T47D (cell line): Measurements from ENCODE around the gene VGLL1.

Experiments used
- DNase-seq, 2 experiments: peaks; one replicate each; pipeline versions ENCODE4 v3.0.0 to v3.0.0-alpha.2; 2011 to 2012; ENCODE audit warnings: low read depth in 1 of 2, low spot score in 1 of 2
- JUND ChIP-seq: IDR thresholded peaks from 2 replicates; pipeline ENCODE4 v1.6.1; 2012; ENCODE audit warnings: low read depth
- in situ Hi-C: cut with HindIII; loops from 2 replicates; pipeline ENCODE4 v1.10.0; 2016; ENCODE audit warnings: low sequenced_read_pairs, low pct_unique_long_range_greater_than_20kb

The VGLL1 gene

DNA sequence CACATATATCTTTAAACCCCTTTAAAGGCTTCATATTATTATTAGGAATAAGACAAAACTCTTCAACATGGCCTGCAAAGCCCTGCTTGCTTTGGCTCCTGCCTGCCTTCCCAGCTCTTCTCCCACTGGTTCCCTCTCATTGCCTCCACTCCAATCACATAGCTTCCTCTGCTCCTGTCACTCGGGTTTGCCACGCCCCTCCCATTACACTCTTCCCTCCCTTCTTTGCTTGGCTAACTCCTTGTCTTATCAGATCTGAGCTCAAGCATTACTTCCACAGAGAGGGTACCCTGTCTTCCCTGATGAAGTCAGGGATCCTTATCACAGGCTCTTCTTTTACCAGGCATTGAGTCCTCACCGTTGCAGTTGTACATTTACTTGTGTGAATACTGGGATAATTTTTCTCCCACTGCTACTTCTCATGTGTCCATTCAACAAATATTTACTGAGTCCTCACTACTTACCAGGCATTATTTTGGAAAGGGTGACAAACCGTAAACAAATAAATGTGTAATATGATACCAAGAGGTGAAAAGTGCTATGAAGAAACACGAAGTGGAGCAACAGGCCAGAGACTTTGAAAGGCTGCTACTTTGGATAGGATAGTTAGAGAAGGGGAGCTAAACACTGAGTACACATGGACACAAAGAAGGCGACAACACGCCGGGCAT lies 3.2 kb upstream of the VGLL1 start:
- TF ChIP-seq JUND = no peak
- peak in 1 of 2 experiments; percentile 68 for DNase-seq
- in situ Hi-C loops = no loop called here

DNA sequence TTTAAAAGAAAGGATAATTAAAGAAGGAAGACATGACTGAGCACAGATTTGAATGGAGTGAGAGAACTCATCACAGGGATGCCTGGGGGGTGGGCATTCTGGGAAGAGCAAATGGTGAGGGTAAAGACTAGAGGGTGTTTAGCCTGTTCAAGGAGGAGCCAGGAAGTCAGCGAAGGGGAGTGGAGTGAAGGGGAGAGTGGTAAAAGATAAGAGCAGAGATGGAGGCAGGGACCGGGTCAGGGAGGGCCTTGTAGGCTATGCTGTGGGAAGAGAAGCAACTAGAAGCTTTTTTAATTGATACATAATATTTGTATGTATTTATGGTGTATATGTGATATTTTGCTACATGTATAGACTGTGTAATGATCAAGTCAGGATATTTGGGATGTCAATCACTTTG lies 2.2 kb upstream of the VGLL1 start:
- no peak for DNase-seq
- in situ Hi-C loops = no loop called here
- no peak for TF ChIP-seq JUND

DNA sequence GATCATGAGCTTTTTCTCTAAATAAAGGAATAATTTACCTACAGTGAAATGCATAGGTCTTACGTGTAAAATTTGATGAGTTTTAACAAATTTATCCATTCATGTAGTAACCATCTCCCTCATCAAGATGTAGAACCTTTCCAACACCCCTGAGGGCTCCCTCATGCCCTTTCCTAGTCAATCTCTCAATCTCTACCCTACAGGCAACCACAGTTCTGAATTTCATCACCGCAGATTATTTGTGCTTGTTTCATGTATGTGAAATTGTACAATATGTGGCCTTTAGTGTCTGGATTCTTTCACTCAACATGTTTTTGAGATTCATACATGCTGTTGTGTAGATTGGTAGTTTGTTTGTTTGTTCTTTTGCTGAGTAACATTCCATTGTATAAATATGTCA lies 2.1 kb downstream of the VGLL1 start:
- no peak for TF ChIP-seq JUND
- DNase-seq = peak in 1 of 2 experiments; percentile 4
- in situ Hi-C loops = no loop called here

DNA sequence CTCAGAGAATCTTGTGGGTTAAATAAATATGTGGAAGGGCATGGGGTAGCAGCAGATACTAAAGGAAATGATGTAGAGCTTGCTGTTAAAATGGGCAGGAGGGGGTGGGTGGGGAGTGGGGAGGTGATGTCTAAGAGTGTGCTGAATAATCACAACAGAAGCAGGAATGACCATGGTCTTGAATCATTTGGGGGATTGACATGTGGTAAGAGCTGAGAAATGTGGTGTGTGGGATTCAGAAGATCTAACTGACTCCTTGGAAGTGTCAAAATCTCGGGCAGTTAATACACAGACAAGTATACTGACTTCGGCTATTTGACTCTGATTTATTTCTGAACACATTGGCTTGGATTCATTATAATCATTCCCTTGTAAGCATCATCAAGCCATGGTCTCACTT lies 6.8 kb downstream of the VGLL1 start:
- no peak for TF ChIP-seq JUND
- DNase-seq = no peak
- in situ Hi-C loops = no loop called here

DNA sequence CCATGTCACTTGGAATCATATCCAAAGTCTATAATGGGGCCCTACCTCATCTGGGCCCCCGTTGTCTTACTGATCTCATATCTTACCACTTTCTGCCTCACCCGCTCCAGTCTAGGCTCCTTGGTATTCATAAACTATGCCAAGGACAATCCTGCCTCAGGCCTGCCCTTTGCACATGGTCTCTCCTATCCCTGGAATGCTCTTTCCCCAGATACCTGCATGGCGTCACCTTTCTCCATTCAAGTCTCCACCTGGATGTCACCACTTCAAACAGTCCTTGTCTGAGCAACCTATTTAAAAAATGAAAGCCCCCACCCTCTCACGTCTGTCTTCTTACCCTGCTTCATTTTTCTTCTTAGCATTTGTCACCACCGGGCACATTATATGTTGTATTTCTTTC lies 8.2 kb downstream of the VGLL1 start:
- no peak for TF ChIP-seq JUND
- DNase-seq = no peak
- in situ Hi-C loops = no loop called here

DNA sequence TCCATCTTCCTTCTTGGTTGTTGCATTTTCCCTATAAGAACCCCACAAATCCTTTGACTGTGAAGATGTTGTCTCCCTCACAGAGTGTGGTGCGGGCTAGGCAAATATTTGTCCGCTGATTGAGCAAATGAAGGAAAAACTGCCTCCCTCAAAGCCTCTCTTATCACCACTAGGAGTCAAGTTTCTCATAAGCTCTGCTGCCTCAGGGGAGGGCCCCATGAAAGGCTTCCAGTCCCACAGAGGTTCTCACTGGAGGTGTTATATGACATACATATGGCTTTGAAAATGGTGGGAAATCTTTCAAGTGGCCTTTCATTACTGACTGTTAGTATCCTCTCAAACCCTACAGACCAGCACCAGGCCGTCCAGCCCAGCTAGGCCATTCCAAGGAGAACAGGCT lies 9.3 kb downstream of the VGLL1 start:
- in situ Hi-C loops = no loop called here
- TF ChIP-seq JUND = no peak
- DNase-seq = no peak

DNA sequence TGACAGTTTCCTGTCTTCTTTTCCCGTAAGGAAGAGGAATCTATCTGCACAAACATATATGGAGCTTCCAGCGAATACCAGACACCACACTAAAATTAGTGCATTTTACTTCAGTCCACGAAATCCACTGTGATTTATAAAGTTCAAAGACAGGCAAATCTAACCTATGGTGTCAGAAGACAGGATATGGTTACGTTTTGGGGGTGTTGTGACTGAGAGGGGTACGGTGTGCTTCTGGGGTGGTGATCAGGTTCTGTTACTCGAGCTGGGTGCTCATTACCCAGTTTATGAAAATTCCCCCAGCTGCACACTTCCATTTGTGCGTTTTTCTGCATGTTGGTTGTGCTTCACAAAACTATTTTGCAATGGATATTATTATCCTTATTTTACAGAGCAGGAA lies 10.3 kb downstream of the VGLL1 start:
- in situ Hi-C loops = no loop called here
- no peak for DNase-seq
- no peak for TF ChIP-seq JUND

DNA sequence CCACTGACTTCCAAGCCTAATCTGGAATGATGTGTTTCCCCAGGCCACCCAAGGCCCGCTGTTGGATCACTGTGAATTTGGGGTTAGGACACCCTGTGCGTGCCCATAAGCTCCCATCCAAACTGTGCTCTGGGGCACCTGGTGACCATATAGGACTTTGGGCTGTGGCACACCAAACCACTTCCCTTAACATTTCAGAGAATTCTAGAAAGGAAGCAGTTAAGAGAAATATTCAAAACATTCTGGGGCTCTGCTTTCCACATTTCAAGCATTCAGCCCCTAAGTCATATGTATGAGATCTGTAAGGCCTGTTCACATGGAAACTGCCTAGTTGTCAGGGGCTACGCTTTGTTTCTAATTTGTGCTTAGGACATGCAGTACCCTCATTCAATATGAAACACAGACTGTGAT lies 14.4 kb downstream of the VGLL1 start:
- in situ Hi-C loops = no loop called here
- DNase-seq = no peak
- TF ChIP-seq JUND = no peak

DNA sequence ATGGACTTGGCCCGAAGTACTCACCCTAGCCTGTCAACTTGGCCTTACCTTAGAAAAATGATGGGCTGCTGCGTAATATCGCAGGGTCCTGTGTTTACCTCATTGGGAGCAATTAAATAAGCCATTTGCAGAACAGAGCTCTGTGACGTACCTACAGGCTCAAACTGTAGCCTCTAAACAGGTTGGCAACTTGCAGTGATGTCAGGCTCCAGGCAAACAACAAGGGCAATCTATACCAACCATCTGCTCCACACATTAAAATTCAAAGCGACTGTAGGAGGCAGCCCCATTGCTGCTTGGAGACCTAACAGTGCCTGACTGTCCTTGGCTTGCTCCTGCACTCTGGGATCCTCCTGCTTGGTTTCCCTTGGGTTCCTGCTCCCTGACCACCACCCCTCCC lies 17.2 kb downstream of the VGLL1 start:
- no peak for TF ChIP-seq JUND
- in situ Hi-C loops = no loop called here
- DNase-seq = no peak

DNA sequence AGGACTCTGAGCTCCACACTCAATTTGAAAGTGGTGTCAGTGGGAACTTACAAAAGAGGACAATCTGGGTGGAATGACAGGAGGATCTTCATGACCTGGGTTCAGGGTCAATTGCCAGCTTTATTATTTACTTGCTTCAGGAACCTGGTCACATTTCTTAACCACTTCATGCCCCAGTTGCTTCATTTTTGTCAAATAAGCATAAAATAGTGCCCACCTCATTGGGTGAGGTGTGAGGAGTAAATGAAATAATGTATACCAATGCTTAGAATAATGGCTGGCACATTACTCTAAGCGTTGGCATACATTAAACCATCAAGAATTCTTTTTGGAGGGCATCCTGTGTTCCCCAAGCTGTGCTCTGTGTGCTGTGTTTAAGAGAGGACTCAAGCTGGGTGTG lies 19.4 kb downstream of the VGLL1 start:
- in situ Hi-C loops = no loop called here
- no peak for TF ChIP-seq JUND

DNA sequence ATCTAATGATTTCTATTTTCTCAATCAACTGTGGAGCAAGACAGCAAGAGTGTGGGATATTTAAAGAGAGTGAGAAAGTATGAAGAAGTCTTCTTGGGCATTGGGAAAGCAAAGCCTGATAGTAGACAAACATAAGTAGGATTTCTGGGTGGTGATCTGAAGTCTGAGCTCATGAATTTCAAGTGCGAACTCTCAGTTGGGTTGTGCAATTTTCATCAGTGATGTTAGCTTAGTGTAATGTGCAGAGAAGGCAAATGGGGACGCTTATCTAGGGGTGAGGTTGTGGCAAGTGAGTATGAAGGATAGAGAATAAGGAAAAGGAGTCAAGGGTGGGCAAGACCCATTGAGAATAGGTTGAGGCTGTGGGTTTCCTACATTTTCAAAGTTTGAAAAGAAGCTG lies 23.7 kb downstream of the VGLL1 start:
- no peak for TF ChIP-seq JUND
- DNase-seq = no peak
- in situ Hi-C loops = no loop called here

More for the DNA sequence above, 19.4 kb downstream of the VGLL1 start:
- no peak for DNase-seq

DNA sequence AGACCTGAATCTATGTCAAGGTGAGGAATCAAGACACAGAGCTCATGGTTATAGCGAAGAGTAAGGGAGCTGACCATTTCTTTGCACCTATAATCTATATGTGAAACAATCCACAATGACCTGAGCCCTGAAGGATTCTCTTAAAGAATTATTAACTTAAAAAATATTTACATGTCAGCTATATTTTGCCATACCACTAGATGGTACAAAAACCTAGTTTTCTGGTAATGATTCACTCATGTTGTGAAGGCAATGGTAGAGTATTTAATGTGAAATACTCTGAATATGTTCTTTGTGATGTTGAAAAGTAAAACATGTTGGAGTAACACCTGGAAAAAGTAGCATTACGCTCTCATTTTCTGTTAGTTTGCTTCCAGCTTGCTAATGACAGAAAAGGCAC lies 40.0 kb downstream of the VGLL1 start:
- in situ Hi-C loops = no loop called here
- TF ChIP-seq JUND = no peak
- no peak for DNase-seq

DNA sequence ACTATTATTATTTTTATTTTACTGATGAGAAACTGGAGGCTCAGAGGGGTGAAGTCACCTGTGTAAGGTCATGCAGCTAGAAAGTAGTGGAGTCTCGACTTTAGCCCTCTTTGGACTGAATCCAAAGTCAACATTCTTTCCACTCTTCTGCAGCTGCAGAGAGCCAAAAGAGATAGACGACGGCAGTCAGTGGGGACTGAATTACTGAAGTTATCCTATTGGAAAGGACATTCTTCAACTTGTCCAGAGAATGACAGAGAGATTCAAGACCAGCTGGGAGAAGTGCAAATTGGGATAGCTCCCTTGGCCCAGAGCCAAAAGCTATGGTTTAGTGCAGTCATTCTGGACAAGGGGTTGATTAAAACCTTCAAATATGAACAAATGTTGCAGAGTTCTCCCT lies 42.5 kb downstream of the VGLL1 start:
- no peak for DNase-seq
- TF ChIP-seq JUND = no peak
- in situ Hi-C loops = no loop called here

DNA sequence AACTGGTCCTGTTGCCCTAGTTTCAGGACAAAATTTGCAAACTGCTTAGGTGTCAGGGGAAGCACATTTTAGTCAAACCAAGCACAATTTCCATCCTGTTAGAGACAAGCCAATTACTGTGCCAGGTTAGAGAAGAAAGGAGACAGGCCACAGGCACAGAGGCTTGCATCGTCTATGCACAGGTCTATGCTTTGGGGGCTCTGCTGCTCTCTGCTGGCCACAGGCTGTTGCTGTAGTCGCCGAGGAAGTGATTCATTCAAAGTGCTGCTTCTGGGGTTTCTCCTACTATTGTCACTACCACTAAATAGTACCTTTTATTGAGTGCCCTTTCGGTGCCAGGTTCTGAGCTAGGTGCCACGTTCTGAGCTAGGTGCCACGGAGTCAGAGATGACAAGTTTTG lies 45.5 kb downstream of the VGLL1 start:
- TF ChIP-seq JUND = no peak
- peak; percentile 11 to 52 for DNase-seq
- in situ Hi-C loops = no loop called here
